HG02870 (cell line): ENCODE measurements around the gene TFF3.

ENCODE experiments used
- ATAC-seq: cut with Tn5 transposase; IDR thresholded peaks from one replicate; pipeline ENCODE4 v1.9.1; 2021; ENCODE audit warnings: mild to moderate bottlenecking, moderate library complexity; ENCODE audit not compliant: unreplicated experiment

The TFF3 gene

GRCh38 chr21:42315296-42315891 lies at the start of gene TFF3:
TFF3 (minus strand) TSS chr21:42315409; CDS start chr21:42315374, 35 bp downstream.
- no peak for ATAC-seq

- ATAC-seq, result no peak
Observed at GRCh38 chr21:42364304-42364865, 49.2 kb upstream of the TFF3 start.

- ATAC-seq, result no peak
Observed at GRCh38 chr21:42363312-42363711, 48.1 kb upstream of the TFF3 start.

- ATAC-seq, result no peak
Observed at GRCh38 chr21:42362700-42363099, 47.5 kb upstream of the TFF3 start.

- no peak for ATAC-seq
Observed at GRCh38 chr21:42362198-42362597, 47.0 kb upstream of the TFF3 start.

- ATAC-seq, result no peak
Observed at GRCh38 chr21:42361286-42361685, 46.1 kb upstream of the TFF3 start.

GRCh38 chr21:42360317-42360716 lies 45.1 kb upstream of the TFF3 start:
- ATAC-seq, result no peak

- no peak for ATAC-seq
Observed at GRCh38 chr21:42358937-42359336, 43.7 kb upstream of the TFF3 start.

- no peak for ATAC-seq
Observed at GRCh38 chr21:42358261-42358660, 43.1 kb upstream of the TFF3 start.

GRCh38 chr21:42357307-42357706 lies 42.1 kb upstream of the TFF3 start:
- no peak for ATAC-seq

- no peak for ATAC-seq
Observed at GRCh38 chr21:42356650-42357049, 41.4 kb upstream of the TFF3 start.

GRCh38 chr21:42356046-42356445 lies 40.8 kb upstream of the TFF3 start:
- ATAC-seq, result no peak

- ATAC-seq, result no peak
Observed at GRCh38 chr21:42353623-42354022, 38.4 kb upstream of the TFF3 start.

- ATAC-seq, result no peak
Observed at GRCh38 chr21:42352441-42353095, 37.4 kb upstream of the TFF3 start.

- no peak for ATAC-seq
Observed at GRCh38 chr21:42351626-42352440, 36.6 kb upstream of the TFF3 start.

GRCh38 chr21:42350927-42351426 lies 35.8 kb upstream of the TFF3 start, which contains the start of gene TFF2:
TFF2 (minus strand) TSS chr21:42350994; CDS start chr21:42350957, 37 bp downstream.
- no peak for ATAC-seq

GRCh38 chr21:42350318-42350910 lies 35.2 kb upstream of the TFF3 start:
- ATAC-seq, result no peak

GRCh38 chr21:42349420-42350317 lies 34.5 kb upstream of the TFF3 start:
- ATAC-seq, result no peak

- no peak for ATAC-seq
Observed at GRCh38 chr21:42348762-42349161, 33.6 kb upstream of the TFF3 start.
